Kidney epithelial cell (primary cell): ENCODE results near the gene SLC5A11. TPM values are rescaled to one million over a fixed set of nuclear protein-coding genes. Genes with fewer than 3 reads are reported as not detected.

Experiments
- DNase-seq: peaks from one replicate; pipeline ENCODE4 v3.0.0-alpha.2; 2010; ENCODE audit warnings: low read depth
- H3K27me3 ChIP-seq: 2 replicates; pipeline ENCODE4 v1.6.0; 2011; ENCODE audit warnings: low read length; ENCODE audit not compliant: control insufficient read depth, insufficient read depth
- H3K36me3 ChIP-seq: 2 replicates; pipeline ENCODE4 v1.5.1; 2011; ENCODE audit warnings: low read length; ENCODE audit not compliant: control insufficient read depth, insufficient read depth
- H3K4me3 ChIP-seq: 2 replicates; pipeline ENCODE4 v1.5.1; 2011; ENCODE audit warnings: low read depth, mild to moderate bottlenecking, control low read depth, low read length
- CTCF ChIP-seq: IDR thresholded peaks from 2 replicates; pipeline ENCODE4 v1.5.1; 2011; ENCODE audit warnings: mild to moderate bottlenecking, moderate library complexity, low read length, control low read depth, inconsistent platforms; ENCODE audit not compliant: insufficient read depth, poor library complexity, severe bottlenecking
- total RNA-seq: library from RNA; depleted of rRNA; stranded (reverse); fragments of >200 nt; gene quantifications from 2 replicates; pipeline ENCODE4 v1.2.3, GENCODE V29; 2015

Gene SLC5A11
- total RNA-seq, 1 donor from 2014 or later, result not detected

- DNase-seq, result no peak
- Histone ChIP-seq H3K36me3 (peaks cover 2% of the 10 kb centered on the region), H3K27me3 (no peaks in the 10 kb centered on the region), H3K4me3 (no peak overlapping the region)
- no peak for TF ChIP-seq CTCF
These were observed 24.6 kb upstream of the SLC5A11 start for GRCh38 chr16:24821129-24821528.

- Histone ChIP-seq H3K27me3 (no peaks in the 10 kb centered on the region), H3K36me3 (peaks cover 2% of the 10 kb centered on the region), H3K4me3 (no peak overlapping the region)
- no peak for TF ChIP-seq CTCF
- no peak for DNase-seq
These were observed 23.2 kb upstream of the SLC5A11 start for GRCh38 chr16:24822542-24822941.

GRCh38 chr16:24822974-24823373, 22.8 kb upstream of the SLC5A11 start:
- H3K27me3 ChIP-seq, result no peaks in the 10 kb centered on the region
- DNase-seq, result no peak
- no peak overlapping the region for H3K4me3 ChIP-seq
- peaks cover 2% of the 10 kb centered on the region for H3K36me3 ChIP-seq
- no peak for TF ChIP-seq CTCF

GRCh38 chr16:24825696-24826095, 20.1 kb upstream of the SLC5A11 start:
- no peak for DNase-seq

GRCh38 chr16:24826096-24826690, 19.6 kb upstream of the SLC5A11 start:
- TF ChIP-seq CTCF, result no peak
- Histone ChIP-seq H3K27me3 (no peaks in the 10 kb centered on the region), H3K4me3 (no peak overlapping the region), H3K36me3 (peaks cover 2% of the 10 kb centered on the region)
- no peak for DNase-seq

More at GRCh38 chr16:24825696-24826095, 20.1 kb upstream of the SLC5A11 start:
- H3K4me3 ChIP-seq, result no peak overlapping the region
- no peak for TF ChIP-seq CTCF
- H3K36me3 ChIP-seq, result peaks cover 2% of the 10 kb centered on the region
- no peaks in the 10 kb centered on the region for H3K27me3 ChIP-seq

- H3K4me3 ChIP-seq, result no peak overlapping the region
- no peak for DNase-seq
- no peaks in the 10 kb centered on the region for H3K27me3 ChIP-seq
- H3K36me3 ChIP-seq, result no peaks in the 10 kb centered on the region
- TF ChIP-seq CTCF, result no peak
These were observed 18.8 kb upstream of the SLC5A11 start for GRCh38 chr16:24826817-24827566.
